Measurements from ENCODE around the gene NFE2L2.

NFE2L2 gene

DNA sequence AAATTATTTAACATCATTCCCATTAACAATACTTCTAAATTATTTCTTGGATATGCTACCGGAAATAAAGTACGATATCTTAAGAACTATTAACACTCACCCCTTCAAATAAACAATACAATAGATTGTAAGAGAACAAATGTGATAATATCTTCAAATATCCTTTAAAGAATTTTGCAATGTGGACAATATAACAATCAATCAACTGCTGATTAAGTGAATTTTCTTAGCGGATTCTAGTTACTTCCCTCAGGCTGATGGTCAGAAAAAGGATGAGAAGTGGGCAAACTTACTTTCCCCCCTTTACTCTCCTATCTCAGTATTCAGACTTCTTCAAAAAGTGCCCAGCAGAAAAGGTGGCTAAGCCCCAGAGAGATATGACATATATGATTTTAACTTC, 10.8 kb downstream of the NFE2L2 start:
- no peak overlapping the region for H3K4me2 ChIP-seq (ENCODE audit: low read length)
- H3K4ac ChIP-seq (ENCODE audit: low read depth, low read length): no peak overlapping the region
- no peak overlapping the region for H2BK120ac ChIP-seq (ENCODE audit: low read depth, low read length)
- H3K27ac ChIP-seq (ENCODE audit: low read depth, low read length): no peak overlapping the region
- H3K36me3 ChIP-seq (ENCODE audit: control insufficient read depth, insufficient read depth, low read length): no peaks in the 10 kb centered on the region
- peaks cover 83% of the 10 kb centered on the region for H3K79me2 ChIP-seq (ENCODE audit: control insufficient read depth, insufficient read depth, low read length)
- no peak overlapping the region for H3K4me3 ChIP-seq (ENCODE audit: low read length)
- no peak overlapping the region for H4K8ac ChIP-seq (ENCODE audit: low read depth, low read length)
- H3K4me1 ChIP-seq (ENCODE audit: control insufficient read depth, low read depth, low read length): peaks cover 8% of the 10 kb centered on the region
- no peak for DNase-seq
- no peak overlapping the region for H2BK5ac ChIP-seq (ENCODE audit: low read length)
- H2BK15ac ChIP-seq (replicated peaks; ENCODE audit: low read depth): no peak overlapping the region
- no peak overlapping the region for H3K23ac ChIP-seq (ENCODE audit: low read length)
- no peak overlapping the region for H3K56ac ChIP-seq (ENCODE audit: low read length)
- no peaks in the 10 kb centered on the region for H3K27me3 ChIP-seq (ENCODE audit: insufficient read depth, low read length, poor library complexity)
- H4K5ac ChIP-seq (ENCODE audit: low read length): no peak overlapping the region
- peaks cover 19% of the 10 kb centered on the region for H3K79me1 ChIP-seq (ENCODE audit: low read length)
- no peak overlapping the region for H3K18ac ChIP-seq (ENCODE audit: low read length)
- 100% methylated on average over 2 of the region's 3 CpGs for WGBS (ENCODE audit: extremely low coverage, insufficient coverage, low lambda C conversion rate)
- H3K9ac ChIP-seq (ENCODE audit: low read length): no peak overlapping the region
- no peak overlapping the region for H2AK5ac ChIP-seq (ENCODE audit: low read length)

DNA sequence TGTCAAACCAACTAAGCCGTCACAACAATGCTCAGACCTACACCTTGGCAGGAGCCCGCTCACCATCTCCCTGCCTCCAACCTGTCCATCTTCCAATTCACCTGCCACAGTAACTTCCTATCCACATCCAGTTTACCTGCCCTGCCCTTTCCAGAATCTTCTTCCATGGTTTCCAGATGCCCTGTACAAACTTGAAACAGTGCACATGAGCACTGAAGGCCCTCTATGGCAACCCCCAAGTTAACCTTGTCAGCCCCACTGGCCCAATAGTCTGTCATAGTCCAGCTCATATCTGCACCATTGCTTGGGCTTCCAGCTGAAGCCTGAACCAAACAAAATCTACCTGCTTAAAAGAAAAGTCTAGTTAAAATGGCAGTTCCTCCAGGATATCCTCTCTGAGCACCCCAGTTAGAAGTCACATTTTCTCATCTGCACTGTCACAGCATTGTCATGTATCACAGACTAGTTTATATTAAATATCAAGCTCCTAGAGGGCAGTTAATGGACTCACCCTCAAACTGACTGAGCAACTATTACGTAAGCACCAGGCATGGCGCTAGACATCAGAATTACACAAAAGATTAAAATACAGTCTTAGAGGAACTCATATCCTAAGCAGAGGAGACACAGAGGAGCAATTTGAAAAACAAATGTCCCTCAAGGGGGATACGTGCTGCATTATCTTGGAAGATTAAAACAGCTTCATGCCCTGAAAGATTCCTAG, 11.6 kb downstream of the NFE2L2 start:
- Histone ChIP-seq H3K79me1 (ENCODE audit: low read length) (peaks cover 19% of the 10 kb centered on the region), H4K5ac (ENCODE audit: low read length) (no peak overlapping the region), H3K9ac (ENCODE audit: low read length) (no peak overlapping the region), H4K8ac (ENCODE audit: low read depth, low read length) (no peak overlapping the region), H3K4me2 (ENCODE audit: low read length) (no peak overlapping the region), H3K4me1 (ENCODE audit: control insufficient read depth, low read depth, low read length) (peaks cover 8% of the 10 kb centered on the region), H3K23ac (ENCODE audit: low read length) (peak overlapping the region; percentile 33), H3K4ac (ENCODE audit: low read depth, low read length) (no peak overlapping the region), H2BK15ac (replicated peaks; ENCODE audit: low read depth) (no peak overlapping the region), H3K56ac (ENCODE audit: low read length) (no peak overlapping the region), H3K27me3 (ENCODE audit: insufficient read depth, low read length, poor library complexity) (no peaks in the 10 kb centered on the region), H3K79me2 (ENCODE audit: control insufficient read depth, insufficient read depth, low read length) (peaks cover 82% of the 10 kb centered on the region), H3K4me3 (ENCODE audit: low read length) (no peak overlapping the region), H3K18ac (ENCODE audit: low read length) (no peak overlapping the region), H2BK5ac (ENCODE audit: low read length) (no peak overlapping the region), H3K36me3 (ENCODE audit: control insufficient read depth, insufficient read depth, low read length) (no peaks in the 10 kb centered on the region), H3K27ac (ENCODE audit: low read depth, low read length) (no peak overlapping the region), H2BK120ac (ENCODE audit: low read depth, low read length) (no peak overlapping the region), H2AK5ac (ENCODE audit: low read length) (no peak overlapping the region)
- no peak for DNase-seq
- no CpG with 5 or more reads among the region's 5 CpGs for WGBS (ENCODE audit: extremely low coverage, insufficient coverage, low lambda C conversion rate)

GRCh38 chr2:177251165-177251542, 13.4 kb downstream of the NFE2L2 start:
- Histone ChIP-seq H4K5ac (ENCODE audit: low read length) (no peak overlapping the region), H3K4me2 (ENCODE audit: low read length) (no peak overlapping the region), H3K4ac (ENCODE audit: low read depth, low read length) (no peak overlapping the region), H3K56ac (ENCODE audit: low read length) (no peak overlapping the region), H3K79me2 (ENCODE audit: control insufficient read depth, insufficient read depth, low read length) (peaks cover 73% of the 10 kb centered on the region), H3K27me3 (ENCODE audit: insufficient read depth, low read length, poor library complexity) (no peaks in the 10 kb centered on the region), H3K18ac (ENCODE audit: low read length) (no peak overlapping the region), H3K9ac (ENCODE audit: low read length) (no peak overlapping the region), H2BK120ac (ENCODE audit: low read depth, low read length) (no peak overlapping the region), H2BK15ac (replicated peaks; ENCODE audit: low read depth) (no peak overlapping the region), H3K27ac (ENCODE audit: low read depth, low read length) (no peak overlapping the region), H2AK5ac (ENCODE audit: low read length) (no peak overlapping the region), H3K36me3 (ENCODE audit: control insufficient read depth, insufficient read depth, low read length) (no peaks in the 10 kb centered on the region), H3K4me3 (ENCODE audit: low read length) (no peak overlapping the region), H3K79me1 (ENCODE audit: low read length) (peaks cover 20% of the 10 kb centered on the region), H3K4me1 (ENCODE audit: control insufficient read depth, low read depth, low read length) (peaks cover 8% of the 10 kb centered on the region), H3K23ac (ENCODE audit: low read length) (no peak overlapping the region), H4K8ac (ENCODE audit: low read depth, low read length) (no peak overlapping the region), H2BK5ac (ENCODE audit: low read length) (no peak overlapping the region)
- DNase-seq: no peak
- no CpG with 5 or more reads among the region's 3 CpGs for WGBS (ENCODE audit: extremely low coverage, insufficient coverage, low lambda C conversion rate)

DNA sequence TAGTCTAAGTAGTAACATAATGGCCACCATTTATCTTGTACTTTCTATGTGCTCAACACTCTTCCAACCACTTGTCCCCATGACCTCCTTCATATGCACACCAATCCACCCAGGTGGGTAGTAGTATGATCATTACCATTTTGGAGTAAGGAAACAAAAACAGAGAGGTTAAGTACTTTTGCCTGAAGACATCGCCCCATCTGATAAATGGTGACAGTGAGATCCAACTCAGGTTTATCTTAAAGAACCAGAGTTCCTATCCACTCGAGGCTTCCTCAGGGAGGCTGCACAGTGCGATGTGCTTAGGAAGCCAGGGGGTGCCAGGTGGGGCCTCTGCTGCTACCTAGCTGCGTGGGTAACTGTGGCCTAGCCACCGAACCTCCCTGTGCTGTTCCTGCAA, 14.1 kb downstream of the NFE2L2 start:
- Histone ChIP-seq H3K4me1 (ENCODE audit: control insufficient read depth, low read depth, low read length) (peaks cover 10% of the 10 kb centered on the region), H2BK5ac (ENCODE audit: low read length) (no peak overlapping the region), H3K4ac (ENCODE audit: low read depth, low read length) (no peak overlapping the region), H3K56ac (ENCODE audit: low read length) (no peak overlapping the region), H3K79me1 (ENCODE audit: low read length) (peaks cover 20% of the 10 kb centered on the region), H4K8ac (ENCODE audit: low read depth, low read length) (no peak overlapping the region), H4K5ac (ENCODE audit: low read length) (no peak overlapping the region), H3K4me3 (ENCODE audit: low read length) (no peak overlapping the region), H3K79me2 (ENCODE audit: control insufficient read depth, insufficient read depth, low read length) (peaks cover 72% of the 10 kb centered on the region), H3K23ac (ENCODE audit: low read length) (no peak overlapping the region), H2AK5ac (ENCODE audit: low read length) (no peak overlapping the region), H2BK15ac (replicated peaks; ENCODE audit: low read depth) (no peak overlapping the region), H3K18ac (ENCODE audit: low read length) (no peak overlapping the region), H3K9ac (ENCODE audit: low read length) (no peak overlapping the region), H3K4me2 (ENCODE audit: low read length) (no peak overlapping the region), H3K27ac (ENCODE audit: low read depth, low read length) (no peak overlapping the region), H3K36me3 (ENCODE audit: control insufficient read depth, insufficient read depth, low read length) (no peaks in the 10 kb centered on the region), H2BK120ac (ENCODE audit: low read depth, low read length) (no peak overlapping the region), H3K27me3 (ENCODE audit: insufficient read depth, low read length, poor library complexity) (no peaks in the 10 kb centered on the region)
- WGBS (ENCODE audit: extremely low coverage, insufficient coverage, low lambda C conversion rate): no CpG with 5 or more reads among the region's 5 CpGs
- DNase-seq: no peak

GRCh38 chr2:177249038-177249437, 15.5 kb downstream of the NFE2L2 start:
- peaks cover 21% of the 10 kb centered on the region for H3K79me1 ChIP-seq (ENCODE audit: low read length)
- H2BK5ac ChIP-seq (ENCODE audit: low read length): no peak overlapping the region
- H3K18ac ChIP-seq (ENCODE audit: low read length): no peak overlapping the region
- no peak overlapping the region for H3K27ac ChIP-seq (ENCODE audit: low read depth, low read length)
- H3K4me1 ChIP-seq (ENCODE audit: control insufficient read depth, low read depth, low read length): peaks cover 6% of the 10 kb centered on the region
- H4K8ac ChIP-seq (ENCODE audit: low read depth, low read length): no peak overlapping the region
- H3K4me2 ChIP-seq (ENCODE audit: low read length): no peak overlapping the region
- no peak overlapping the region for H3K9ac ChIP-seq (ENCODE audit: low read length)
- no peaks in the 10 kb centered on the region for H3K27me3 ChIP-seq (ENCODE audit: insufficient read depth, low read length, poor library complexity)
- no peak overlapping the region for H2BK120ac ChIP-seq (ENCODE audit: low read depth, low read length)
- H3K4ac ChIP-seq (ENCODE audit: low read depth, low read length): no peak overlapping the region
- no peak overlapping the region for H3K4me3 ChIP-seq (ENCODE audit: low read length)
- no peak overlapping the region for H3K56ac ChIP-seq (ENCODE audit: low read length)
- DNase-seq: no peak
- no peaks in the 10 kb centered on the region for H3K36me3 ChIP-seq (ENCODE audit: control insufficient read depth, insufficient read depth, low read length)
- H2AK5ac ChIP-seq (ENCODE audit: low read length): no peak overlapping the region
- H3K79me2 ChIP-seq (ENCODE audit: control insufficient read depth, insufficient read depth, low read length): peaks cover 66% of the 10 kb centered on the region
- no peak overlapping the region for H2BK15ac ChIP-seq (replicated peaks; ENCODE audit: low read depth)
- WGBS (ENCODE audit: extremely low coverage, insufficient coverage, low lambda C conversion rate): no CpG with 5 or more reads among the region's 7 CpGs
- no peak overlapping the region for H4K5ac ChIP-seq (ENCODE audit: low read length)
- no peak overlapping the region for H3K23ac ChIP-seq (ENCODE audit: low read length)

DNA sequence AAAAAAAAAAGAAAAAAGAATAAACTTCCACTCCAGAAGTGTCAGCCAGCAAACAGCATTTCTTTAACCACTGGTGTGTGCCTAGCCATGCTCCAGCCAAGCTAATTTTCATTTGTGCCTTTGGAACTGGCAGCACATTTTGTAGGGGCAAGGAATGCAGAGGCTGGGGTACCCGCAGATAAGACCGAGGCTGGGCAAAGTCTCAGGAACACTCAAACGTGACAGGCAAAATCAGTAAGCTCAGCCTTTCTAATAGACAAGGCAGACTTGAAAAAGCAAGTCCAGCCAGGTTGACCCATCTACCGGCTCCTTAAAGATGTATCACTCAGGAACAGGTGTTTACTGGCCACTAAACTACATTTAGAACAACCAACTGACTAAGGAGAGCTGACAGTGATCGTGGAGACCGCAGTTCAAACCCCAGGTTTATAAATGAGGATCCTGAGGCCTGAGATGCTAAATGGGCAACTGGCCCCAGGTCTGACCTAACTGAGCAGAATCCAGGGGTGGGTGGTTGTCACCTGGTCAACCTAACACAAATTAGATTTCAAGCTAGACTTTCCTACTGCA, 16.7 kb downstream of the NFE2L2 start:
- H2BK5ac ChIP-seq (ENCODE audit: low read length): no peak overlapping the region
- no peak overlapping the region for H4K5ac ChIP-seq (ENCODE audit: low read length)
- peak overlapping the region; percentile 90 for H3K23ac ChIP-seq (ENCODE audit: low read length)
- peaks cover 11% of the 10 kb centered on the region for H3K4me1 ChIP-seq (ENCODE audit: control insufficient read depth, low read depth, low read length)
- no peaks in the 10 kb centered on the region for H3K36me3 ChIP-seq (ENCODE audit: control insufficient read depth, insufficient read depth, low read length)
- no peaks in the 10 kb centered on the region for H3K27me3 ChIP-seq (ENCODE audit: insufficient read depth, low read length, poor library complexity)
- H3K18ac ChIP-seq (ENCODE audit: low read length): no peak overlapping the region
- DNase-seq: no peak
- H2BK15ac ChIP-seq (replicated peaks; ENCODE audit: low read depth): no peak overlapping the region
- no peak overlapping the region for H4K8ac ChIP-seq (ENCODE audit: low read depth, low read length)
- H3K79me1 ChIP-seq (ENCODE audit: low read length): peaks cover 21% of the 10 kb centered on the region
- H3K27ac ChIP-seq (ENCODE audit: low read depth, low read length): no peak overlapping the region
- no peak overlapping the region for H3K4me2 ChIP-seq (ENCODE audit: low read length)
- H3K56ac ChIP-seq (ENCODE audit: low read length): no peak overlapping the region
- no peak overlapping the region for H3K9ac ChIP-seq (ENCODE audit: low read length)
- peaks cover 65% of the 10 kb centered on the region for H3K79me2 ChIP-seq (ENCODE audit: control insufficient read depth, insufficient read depth, low read length)
- H2BK120ac ChIP-seq (ENCODE audit: low read depth, low read length): no peak overlapping the region
- no peak overlapping the region for H2AK5ac ChIP-seq (ENCODE audit: low read length)
- H3K4me3 ChIP-seq (ENCODE audit: low read length): no peak overlapping the region
- no CpG with 5 or more reads among the region's 6 CpGs for WGBS (ENCODE audit: extremely low coverage, insufficient coverage, low lambda C conversion rate)
- no peak overlapping the region for H3K4ac ChIP-seq (ENCODE audit: low read depth, low read length)

Data from mesendoderm (in vitro differentiated cells).